GM19328 (cell line): ENCODE data around the gene DUSP16.
"Not testable (repeated sequence)": the region's sequence is repeated elsewhere in the genome, so short reads cannot be mapped to it uniquely, and the experiment has no call there.

Experiments
- ATAC-seq: cut with Tn5 transposase; IDR thresholded peaks from one replicate; pipeline ENCODE4 v1.9.1; 2021; ENCODE audit warnings: mild to moderate bottlenecking, moderate library complexity; ENCODE audit not compliant: unreplicated experiment

Gene DUSP16

DNA sequence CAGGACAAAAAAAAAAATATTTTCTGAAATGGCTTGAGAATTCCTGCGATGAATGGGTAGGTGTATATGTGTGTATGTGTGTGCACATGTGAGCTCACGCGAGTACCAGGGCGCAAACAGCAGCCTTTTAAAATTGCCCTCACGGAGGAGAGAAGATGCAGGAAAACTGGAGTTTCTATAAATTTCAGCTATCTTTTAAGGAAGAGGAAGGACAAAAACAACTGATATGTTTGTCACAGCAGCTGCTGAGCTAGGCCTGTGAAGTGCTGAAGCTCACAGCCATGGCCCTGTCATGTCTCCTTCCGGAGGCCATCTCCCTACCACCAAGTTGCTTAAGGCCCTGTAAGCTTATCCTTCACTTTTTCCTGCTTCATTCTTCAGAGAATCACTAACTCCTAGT is 40.8 kb downstream of the DUSP16 start:
- no peak for ATAC-seq

DNA sequence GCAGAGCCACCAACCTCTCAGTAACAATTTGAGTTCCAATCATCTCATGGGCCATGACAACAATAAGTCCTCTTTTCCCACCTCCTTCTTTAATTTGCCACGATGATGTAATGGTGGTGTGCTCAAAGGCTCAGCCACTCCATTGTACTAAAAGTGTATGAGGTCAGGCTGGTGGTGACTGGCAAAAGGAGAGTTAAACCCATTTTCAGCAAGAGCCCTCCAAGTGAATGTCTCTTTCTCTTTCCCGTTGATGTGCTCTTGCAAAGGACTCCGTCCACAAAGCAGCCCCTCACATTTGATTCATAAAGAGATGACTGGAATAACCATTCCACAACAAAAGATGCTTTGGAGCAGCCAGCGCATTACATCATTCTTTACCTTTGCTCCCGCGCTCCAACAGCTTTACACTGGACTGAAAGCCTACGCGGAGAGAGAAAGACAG is 41.6 kb downstream of the DUSP16 start:
- ATAC-seq = no peak

DNA sequence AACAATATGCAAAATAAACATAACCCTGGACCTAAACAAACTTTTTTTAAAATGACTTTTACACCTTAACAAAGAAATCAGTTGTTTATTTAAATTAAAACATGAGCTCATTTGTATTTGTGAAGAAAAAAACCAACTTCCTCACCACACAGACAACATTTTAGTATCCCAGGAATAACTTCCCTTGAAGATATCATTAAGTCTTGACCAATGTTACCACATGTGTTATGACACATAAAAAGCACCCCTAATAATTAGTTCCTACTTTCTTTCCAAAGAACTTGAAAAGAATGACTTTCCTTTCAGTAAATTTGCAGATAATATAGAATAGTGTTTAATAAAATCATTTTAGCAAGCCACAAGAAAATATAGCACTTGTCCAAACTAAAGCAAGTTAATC is 42.4 kb downstream of the DUSP16 start:
- no peak for ATAC-seq

DNA sequence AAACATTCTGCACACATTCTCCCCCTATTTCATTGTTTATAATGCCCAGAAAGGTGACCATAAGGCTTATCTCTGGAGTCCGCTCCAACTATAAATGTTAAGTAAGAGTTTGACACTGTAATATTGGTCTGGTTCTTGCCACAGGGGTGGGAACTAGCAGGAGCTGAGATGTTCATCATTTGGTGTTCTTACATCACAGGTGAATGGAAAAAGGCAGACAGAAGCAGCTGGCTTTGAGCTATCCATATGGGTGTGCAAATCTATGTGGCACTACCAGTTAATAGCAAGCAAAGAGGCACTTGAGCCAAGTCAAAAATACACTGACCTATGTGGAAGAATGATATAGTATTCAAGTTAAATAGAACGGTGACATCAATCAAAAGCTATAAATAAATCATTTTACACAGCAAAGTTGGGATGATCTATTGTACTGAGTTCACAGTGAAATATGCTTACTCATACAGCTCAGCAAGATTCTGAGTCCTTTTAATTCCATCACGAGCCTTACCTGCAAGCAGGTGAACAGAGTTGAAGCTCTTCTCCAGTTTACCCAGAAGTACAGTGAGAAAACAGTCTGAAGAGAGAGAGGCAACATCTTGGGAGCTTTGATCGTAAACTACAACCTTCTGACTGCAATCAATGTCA is 43.2 kb downstream of the DUSP16 start:
- no peak for ATAC-seq

DNA sequence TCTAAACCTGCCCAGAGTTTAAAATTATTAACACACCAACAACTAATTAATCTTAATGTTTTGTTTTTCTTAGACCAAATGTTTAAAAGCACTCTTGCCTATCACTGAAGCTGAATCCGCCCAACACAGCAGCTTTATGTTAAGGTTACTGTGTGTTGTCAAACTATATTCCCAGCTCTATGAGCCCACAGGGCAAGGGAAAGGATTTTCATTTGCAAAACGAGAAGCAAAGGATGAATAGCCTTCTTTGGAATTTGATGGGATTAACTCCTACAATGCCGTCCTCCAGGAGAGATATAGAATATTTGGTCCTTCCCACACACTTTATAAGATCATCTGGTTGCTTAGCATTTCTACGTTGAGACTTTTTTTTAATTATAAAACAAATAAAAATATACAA is 43.7 kb downstream of the DUSP16 start:
- ATAC-seq = no peak

DNA sequence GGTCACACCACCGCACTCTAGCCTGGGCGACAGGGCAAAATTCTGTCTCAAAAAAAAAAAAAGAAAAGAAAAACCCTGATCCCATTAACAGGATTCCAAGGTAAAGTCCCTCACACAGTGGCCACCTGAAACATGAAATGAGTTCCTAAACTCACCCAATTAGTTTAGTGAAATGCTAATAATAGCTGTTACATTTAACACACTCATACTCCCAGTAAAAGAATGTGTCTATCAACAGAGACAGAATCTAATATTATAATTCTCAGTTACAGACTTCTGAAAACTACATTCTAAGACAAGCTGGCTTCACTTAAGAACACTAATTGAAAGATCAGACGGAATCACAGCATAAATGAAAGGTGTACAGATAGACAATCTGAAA is 44.2 kb downstream of the DUSP16 start:
- no peak for ATAC-seq

DNA sequence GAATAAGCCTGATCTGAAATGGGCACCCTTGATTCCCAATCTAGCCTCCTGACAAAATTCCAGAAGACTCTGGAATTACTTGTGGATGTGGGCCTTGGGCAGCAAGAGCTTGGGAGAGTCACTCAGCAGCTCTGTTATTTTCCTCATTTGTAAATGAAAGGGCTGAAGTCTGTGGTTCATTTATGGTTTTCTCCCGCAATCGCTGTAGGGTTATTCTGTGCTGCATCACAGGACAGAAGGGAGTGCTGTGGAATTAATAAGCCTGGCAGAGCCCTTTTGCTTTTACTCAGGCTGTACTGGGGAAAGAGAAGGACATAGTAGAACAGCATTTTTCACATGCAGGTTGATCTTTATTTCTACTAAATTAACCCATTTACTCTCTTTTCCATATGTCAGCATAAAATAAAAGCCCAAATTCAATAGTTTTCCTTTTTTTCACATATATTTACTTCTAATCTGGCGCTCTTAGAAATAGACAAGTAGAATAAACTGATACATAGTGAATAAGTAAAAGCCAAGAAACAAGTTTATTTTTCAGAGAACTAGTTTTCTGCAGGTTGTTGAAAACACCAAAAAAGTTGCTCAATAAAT is 49.2 kb downstream of the DUSP16 start:
- no peak for ATAC-seq

DNA sequence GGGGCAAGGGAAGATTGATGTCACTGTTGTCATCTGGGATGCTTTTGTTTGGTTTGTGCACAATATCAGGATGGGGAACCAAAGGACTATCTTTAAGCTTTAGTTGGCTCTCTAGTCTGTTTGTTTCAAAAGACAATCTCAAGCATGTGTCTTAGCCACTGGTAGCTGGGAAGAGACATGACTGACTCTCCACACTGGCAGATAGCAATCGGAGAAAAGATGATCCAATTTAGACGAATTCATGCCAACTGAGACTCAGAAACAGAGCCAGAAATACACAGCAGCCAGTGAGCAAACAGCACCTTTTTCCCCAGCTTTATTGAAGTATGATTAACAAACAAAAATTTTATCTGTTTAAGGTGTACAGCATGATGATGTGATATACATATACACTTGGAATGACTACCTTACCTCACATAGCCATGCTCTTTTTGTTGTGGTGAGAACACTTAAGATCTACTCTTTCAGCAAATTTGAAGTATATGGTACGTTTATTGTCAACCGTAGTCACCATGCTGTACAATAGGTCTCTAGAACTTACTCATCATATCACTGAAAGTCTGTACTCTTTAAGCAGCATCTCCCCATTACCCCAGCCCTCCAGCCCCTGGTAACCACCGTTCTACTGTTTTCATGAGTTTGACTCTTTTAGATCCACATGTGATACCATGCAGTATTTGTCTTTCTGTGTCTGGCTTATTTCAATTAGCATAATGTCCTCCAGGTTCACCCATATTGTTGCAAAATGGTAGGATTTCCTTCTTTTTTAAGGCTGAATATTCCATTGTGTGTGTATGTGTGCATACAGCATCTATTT is 50.6 kb downstream of the DUSP16 start:
- no peak for ATAC-seq

DNA sequence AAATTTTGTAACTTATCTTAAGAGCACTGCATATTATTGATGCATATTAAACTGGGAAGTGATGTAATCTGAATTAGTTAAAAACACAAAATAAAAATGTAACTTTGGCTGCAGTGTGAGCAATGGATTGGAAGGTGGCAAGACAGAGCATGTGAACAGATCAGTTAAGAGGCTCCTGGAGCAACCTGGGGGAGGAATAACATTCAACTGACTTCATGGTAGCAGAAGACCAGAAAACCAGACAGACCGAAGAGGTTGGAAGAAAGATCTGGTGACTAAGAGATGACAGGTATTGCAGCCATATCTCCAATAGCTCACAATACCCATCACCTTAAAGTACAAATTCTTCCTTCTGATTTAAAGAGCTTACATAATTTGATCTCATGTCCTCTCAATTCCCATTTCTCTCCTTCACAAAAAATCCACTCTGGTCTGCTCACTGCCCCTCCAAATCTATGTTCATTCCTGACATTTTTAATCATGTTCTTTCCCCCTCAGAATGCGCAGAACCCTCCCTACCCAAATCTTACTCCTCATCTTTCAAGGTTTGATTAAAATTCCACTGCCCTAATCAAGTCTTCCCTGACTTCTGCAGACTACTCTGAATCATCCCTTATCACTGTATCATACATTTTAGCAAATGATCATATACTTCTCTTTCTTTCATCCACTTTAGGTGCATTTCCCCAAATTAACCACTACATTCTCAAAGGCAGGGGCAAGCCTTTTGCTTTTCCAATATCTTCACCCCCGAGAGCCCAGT is 51.5 kb downstream of the DUSP16 start:
- ATAC-seq = no peak

DNA sequence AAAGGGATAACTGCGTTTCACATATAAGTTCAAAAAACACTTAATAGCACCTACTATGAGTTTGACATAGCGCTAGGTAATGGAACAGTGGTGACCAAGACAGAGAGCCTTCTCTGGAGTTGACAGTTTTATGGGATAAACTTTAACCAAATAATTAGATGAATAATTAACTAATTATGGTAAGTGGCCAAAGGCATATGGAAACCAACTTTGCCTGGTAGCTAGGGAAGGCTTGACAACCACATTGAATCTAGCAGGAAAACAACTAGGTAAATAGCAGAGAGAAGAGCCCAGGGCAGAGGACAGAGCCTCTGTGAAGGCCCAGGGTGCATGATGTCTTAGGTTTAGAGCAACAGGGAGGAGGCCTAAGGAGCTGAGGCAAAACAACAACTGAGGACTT is 52.1 kb downstream of the DUSP16 start:
- no peak for ATAC-seq

DNA sequence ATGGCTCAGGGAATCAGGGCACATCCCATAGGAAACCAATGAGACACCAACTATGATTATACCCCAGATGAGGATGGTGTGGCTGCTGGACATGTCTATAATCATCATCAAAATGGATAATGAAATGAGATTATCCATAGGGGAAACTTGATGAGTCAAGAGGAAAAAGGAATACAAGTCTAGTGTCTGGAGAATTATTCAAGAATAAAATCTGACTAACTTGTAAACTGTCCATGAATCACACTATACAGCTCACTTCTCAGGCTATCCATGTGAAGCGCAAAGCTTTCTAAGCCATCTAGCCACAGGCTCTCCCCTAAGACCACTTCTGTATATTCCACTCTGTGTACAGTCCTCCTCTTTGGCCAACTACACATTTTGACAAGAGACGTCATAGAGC is 52.5 kb downstream of the DUSP16 start:
- ATAC-seq = no peak

DNA sequence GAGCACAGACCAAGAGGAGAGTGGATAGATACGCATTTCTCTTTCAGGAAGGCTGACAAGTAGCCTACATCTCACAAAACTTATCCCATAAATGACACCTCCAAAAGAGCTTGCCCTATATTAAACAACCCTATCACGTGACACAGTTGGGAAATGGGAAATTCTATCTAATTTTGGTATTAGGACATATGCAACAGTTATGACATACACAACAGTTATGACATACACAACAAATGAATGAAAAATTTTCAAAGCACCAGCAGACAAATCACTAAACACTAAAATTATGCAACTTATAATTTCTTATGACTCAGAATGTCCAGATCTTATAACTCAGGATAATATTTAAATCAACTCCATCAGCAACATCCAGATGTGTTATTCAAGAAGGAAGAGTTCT is 54.1 kb downstream of the DUSP16 start:
- no peak for ATAC-seq

DNA sequence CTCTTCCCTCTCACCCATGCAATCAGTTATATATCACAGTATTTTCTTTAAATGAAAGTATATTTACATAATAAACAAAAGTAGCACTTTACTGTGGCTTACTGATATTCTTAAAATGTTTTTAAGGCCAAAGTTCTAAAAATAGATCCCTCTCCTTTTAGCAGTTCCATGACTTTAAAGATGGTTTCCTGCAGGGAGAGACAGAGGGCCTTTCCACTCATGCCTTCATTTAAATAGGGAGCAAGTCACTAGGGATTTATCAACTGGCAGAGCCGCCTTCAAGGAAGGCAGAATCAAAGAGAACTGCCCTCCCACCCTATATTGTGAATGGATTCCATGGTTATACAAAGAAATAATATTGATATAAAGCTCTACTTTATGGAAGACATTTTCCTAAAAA is 55.5 kb downstream of the DUSP16 start:
- ATAC-seq = no peak

DNA sequence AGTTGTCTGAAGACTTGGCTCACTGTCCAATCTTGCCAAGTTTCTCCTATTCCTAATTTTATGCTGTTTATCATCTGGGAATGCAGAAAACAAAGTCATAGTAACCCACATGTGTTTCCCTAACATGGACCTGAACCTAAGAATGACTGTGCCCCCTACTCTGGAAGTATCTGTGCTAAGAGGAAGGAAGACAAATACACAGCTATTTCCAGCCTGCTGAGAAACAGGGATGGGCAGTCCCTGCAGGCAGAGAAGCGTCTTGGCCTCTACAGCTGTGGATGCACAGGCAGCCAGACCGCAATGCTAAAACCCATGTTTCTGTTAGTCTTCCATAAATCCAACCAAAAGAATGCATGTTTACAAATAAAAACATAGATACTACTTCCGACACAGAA is 56.2 kb downstream of the DUSP16 start:
- ATAC-seq = no peak

DNA sequence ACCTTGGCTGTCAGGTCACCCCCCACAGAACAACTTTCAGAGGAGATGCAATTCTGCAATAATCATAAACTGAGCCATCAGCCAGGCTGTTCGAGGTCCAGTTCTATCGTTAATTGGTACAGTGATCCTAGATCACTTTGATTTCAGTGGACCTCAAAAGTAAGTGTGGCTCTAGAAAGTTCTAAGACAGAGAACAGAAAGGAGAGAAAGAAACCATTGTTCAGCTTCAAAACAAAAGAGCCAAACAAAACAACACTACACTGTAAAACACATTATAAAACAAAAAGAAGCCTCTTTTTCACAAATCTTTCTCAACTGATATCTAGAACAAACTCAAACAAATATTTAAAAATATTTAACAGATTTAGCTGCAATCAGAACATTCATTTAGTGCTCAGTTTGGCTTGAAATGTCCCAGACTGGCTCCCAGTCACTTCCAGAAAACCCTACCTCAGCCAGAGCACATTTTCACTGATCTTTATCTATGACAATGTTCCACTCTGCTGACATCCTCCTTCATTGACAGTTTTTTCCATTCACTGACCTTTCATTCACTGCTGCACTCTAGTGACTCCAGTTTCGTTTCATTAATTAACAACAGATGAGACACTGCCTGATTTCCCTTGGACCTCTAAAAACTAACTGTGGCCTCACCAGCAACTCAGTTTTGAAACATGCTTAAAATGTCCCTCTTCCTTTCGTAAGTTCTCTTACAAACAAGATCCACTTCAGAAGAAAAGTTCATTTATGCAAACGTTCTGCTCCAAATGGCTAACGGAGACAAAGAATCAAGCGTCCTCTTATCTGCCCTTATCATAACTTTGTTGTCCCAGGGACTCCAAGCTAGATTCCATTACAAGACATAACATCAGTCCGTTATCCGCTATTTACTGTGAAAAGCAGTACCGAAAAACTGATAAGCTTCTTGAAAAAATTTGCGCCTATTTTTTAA is 56.8 kb downstream of the DUSP16 start:
- peak; percentile 87 for ATAC-seq

DNA sequence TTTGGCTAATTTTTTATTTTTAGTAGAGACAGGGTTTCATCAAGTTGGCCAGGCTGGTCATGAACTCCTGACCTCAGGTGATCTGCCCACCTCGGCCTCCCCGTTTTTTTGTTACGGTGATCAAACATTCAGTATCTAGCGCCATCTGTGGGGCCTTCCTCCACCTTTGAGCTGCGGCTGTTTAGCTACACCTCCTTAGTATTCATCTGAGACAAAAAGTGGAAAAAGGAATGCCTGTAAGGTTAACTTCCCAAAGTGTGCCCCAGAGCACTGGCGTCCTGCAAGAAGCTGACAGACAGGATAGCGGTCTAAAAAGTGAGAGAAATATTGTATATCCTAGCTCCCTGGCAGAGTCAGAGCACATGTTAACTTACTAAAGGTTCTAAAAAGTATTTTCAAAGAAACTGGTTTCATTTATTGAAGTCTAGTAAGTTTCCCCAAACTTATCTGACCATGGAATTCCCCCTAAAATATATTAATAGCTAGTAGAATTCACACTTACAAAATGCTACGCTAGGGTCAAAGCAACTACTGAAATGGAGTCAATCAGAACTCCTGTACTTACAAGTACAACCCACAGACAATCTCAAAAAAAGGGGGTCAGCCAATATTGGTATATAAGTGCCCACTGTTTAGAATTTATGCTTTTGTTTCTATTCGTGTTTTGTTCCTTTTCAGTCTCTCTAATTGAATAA is 59.1 kb downstream of the DUSP16 start:
- no peak for ATAC-seq

DNA sequence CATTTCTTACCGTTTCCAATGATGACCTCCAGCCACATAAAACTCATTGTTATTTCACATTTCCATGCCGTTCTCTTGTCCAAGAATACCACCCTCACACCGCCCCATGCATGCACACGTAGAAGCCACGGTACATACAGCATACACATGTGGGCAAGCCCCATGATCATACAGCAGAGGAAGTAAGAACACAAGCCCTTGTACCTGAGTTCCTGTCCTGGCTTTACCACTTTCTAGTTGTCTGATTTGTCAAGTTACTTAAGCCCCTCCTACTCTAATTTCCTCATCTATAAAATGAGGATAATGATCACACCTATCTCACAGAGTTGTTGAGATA is 59.9 kb downstream of the DUSP16 start:
- no peak for ATAC-seq

DNA sequence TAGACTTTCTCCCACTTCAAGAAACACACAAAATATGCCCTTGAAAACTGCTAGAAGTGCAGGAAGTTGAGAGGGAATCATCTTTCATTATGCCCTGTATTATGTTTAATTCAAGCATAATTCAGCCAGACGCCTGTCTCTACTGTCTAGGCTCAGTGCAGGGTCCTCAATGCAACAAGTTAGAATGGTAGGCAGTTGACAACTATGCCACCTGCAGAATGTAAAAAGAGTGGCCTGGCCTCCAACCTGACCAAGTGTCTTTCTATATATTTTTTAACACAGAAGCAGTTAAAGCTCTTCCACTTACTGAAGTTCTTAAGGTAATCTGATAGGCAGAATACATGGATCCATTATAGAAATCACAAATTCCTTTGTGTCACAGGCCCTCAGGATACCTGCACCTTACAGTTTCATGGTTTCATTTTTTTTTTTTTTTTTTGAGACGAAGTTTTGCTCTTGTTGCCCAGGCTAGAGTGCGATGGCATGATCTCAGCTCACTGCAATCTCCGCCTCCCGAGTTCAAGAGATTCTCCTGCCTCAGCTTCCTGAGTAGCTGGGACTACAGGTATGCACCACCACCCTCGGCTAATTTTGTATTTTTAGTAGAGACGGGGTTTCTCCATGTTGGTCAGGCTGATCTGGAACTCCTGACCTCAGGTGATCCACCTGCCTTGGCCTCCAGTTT is 60.4 kb downstream of the DUSP16 start:
- not testable (repeated sequence) for ATAC-seq

DNA sequence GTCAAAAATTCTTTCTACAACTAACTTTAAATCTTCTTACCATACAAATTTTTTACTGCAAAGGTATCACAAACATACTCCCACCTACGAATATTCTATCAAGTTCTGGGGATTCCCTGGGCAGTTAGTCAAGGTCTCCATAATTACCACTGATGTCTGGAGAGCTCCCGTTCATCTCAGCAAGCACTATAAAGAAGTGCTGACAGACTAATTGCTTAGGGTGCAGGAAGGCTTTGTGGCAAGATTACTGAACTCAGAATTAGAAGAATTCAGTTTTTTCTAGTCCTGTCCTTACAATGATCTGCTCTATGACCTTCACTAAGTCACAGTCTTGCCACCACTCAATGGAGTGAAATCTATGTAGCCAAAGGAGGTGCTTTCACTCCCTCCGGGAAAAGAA is 61.5 kb downstream of the DUSP16 start:
- ATAC-seq = no peak
